IMR-90 (cell line): ENCODE measurements around the gene GOLT1A. TPM values are rescaled to one million over a fixed set of nuclear protein-coding genes. Genes with fewer than 3 reads are reported as not detected.

Source experiments
- ATAC-seq: fragments of 200-7000 bp; cut with Tn5 transposase; 2 replicates; pipeline ENCODE4 v1.9.1; 2020; ENCODE audit warnings: low read depth, mild to moderate bottlenecking, moderate library complexity
- BruUV-seq: library from RNA; stranded (reverse); fragments of 400-500 nt; replicated peaks from 2 replicates; lab custom pipeline; 2021; lab: Mats Ljungman, UMichigan
- CTCF ChIA-PET: fragments of 300-600 bp; formaldehyde crosslinking; extraction: SDS; loops from one replicate; lab custom pipeline; 2021; ENCODE audit warnings: antibody characterized with exemption; lab: Yijun Ruan, JAX
- POLR2A ChIA-PET: fragments of 300-600 bp; sonication (Branson Sonifier 250); formaldehyde crosslinking; loops from one replicate; lab custom pipeline; 2022; ENCODE audit warnings: antibody characterized with exemption; ENCODE audit not compliant: unreplicated experiment; lab: Charles Lee
- DNase-seq: peaks from one replicate; pipeline ENCODE4 v3.0.0; 2013
- H2AFZ ChIP-seq: replicated peaks from 2 replicates; pipeline ENCODE3; 2013; ENCODE audit warnings: low read length, mild to moderate bottlenecking; ENCODE audit not compliant: poor library complexity
- H2AK5ac ChIP-seq: 2 replicates; pipeline ENCODE4 v1.6.1; 2013; ENCODE audit warnings: low read depth, low read length, inconsistent platforms
- H2AK9ac ChIP-seq: replicated peaks from 2 replicates; pipeline ENCODE3; 2013; ENCODE audit warnings: mild to moderate bottlenecking, low read depth, low read length, moderate library complexity; ENCODE audit not compliant: poor library complexity
- H2BK120ac ChIP-seq: 2 replicates; pipeline ENCODE4 v1.6.1; 2013; ENCODE audit warnings: low read depth, low read length, inconsistent platforms
- H2BK15ac ChIP-seq: 3 replicates; pipeline ENCODE4 v1.6.1; 2013; ENCODE audit warnings: low read depth, low read length, inconsistent platforms
- H2BK20ac ChIP-seq: 2 replicates; pipeline ENCODE4 v1.6.1; 2013; ENCODE audit warnings: low read depth, mild to moderate bottlenecking, inconsistent platforms, low read length, moderate library complexity
- H2BK5ac ChIP-seq: 2 replicates; pipeline ENCODE4 v1.6.1; 2013; ENCODE audit warnings: mild to moderate bottlenecking, low read depth, low read length, inconsistent platforms; ENCODE audit not compliant: poor library complexity, severe bottlenecking
- H3K14ac ChIP-seq: replicated peaks from 2 replicates; pipeline ENCODE4 v1.6.1; 2013; ENCODE audit warnings: low read depth, low read length, inconsistent platforms
- H3K18ac ChIP-seq: 2 replicates; pipeline ENCODE4 v1.6.1; 2013; ENCODE audit warnings: low read depth, low read length, control low read depth
- H3K23ac ChIP-seq: 2 replicates; pipeline ENCODE4 v1.6.1; 2013; ENCODE audit warnings: low read depth, low read length, inconsistent platforms
- H3K27ac ChIP-seq: 2 replicates; pipeline ENCODE4 v1.5.1; 2013; ENCODE audit warnings: mild to moderate bottlenecking, control low read depth, low read length; ENCODE audit not compliant: insufficient read depth
- H3K27me3 ChIP-seq: 2 replicates; pipeline ENCODE4 v1.6.1; 2013; ENCODE audit warnings: low read length; ENCODE audit not compliant: control insufficient read depth, insufficient read depth
- H3K36me3 ChIP-seq: 2 replicates; pipeline ENCODE4 v1.6.1; 2013; ENCODE audit warnings: low read length, mixed read lengths; ENCODE audit not compliant: control insufficient read depth, insufficient read depth
- H3K4ac ChIP-seq: 2 replicates; pipeline ENCODE4 v1.6.1; 2013; ENCODE audit warnings: low read depth, low read length, inconsistent platforms
- H3K4me1 ChIP-seq: 2 replicates; pipeline ENCODE4 v1.6.1; 2013; ENCODE audit warnings: low read length, mixed read lengths; ENCODE audit not compliant: control insufficient read depth, insufficient read depth
- H3K4me2 ChIP-seq: 2 replicates; pipeline ENCODE4 v1.6.1; 2013; ENCODE audit warnings: low read depth, mild to moderate bottlenecking, control low read depth, low read length, moderate library complexity
- H3K4me3 ChIP-seq: 2 replicates; pipeline ENCODE4 v1.5.1; 2013; ENCODE audit warnings: low read depth, mild to moderate bottlenecking, control low read depth, low read length, moderate library complexity; ENCODE audit not compliant: insufficient read depth
- H3K56ac ChIP-seq: 2 replicates; pipeline ENCODE4 v1.6.1; 2013; ENCODE audit warnings: low read length, inconsistent platforms; ENCODE audit not compliant: insufficient read depth; ENCODE audit errors: extremely low read depth
- H3K79me1 ChIP-seq, 2 experiments: 2 replicates each; pipeline ENCODE4 v1.6.1; 2013; ENCODE audit warnings: low read length in 2 of 2, inconsistent platforms in 1 of 2, low read depth in 1 of 2
- H3K9ac ChIP-seq: 2 replicates; pipeline ENCODE4 v1.6.1; 2013; ENCODE audit warnings: low read depth, low read length, control low read depth
- H3K9me1 ChIP-seq: 2 replicates; pipeline ENCODE4 v1.6.1; 2013; ENCODE audit warnings: low read length, inconsistent platforms; ENCODE audit not compliant: insufficient read depth
- H3K9me3 ChIP-seq: 2 replicates; pipeline ENCODE4 v1.6.1; 2013; ENCODE audit warnings: low read length; ENCODE audit not compliant: control insufficient read depth, insufficient read depth
- H4K20me1 ChIP-seq: 2 replicates; pipeline ENCODE4 v1.6.1; 2013; ENCODE audit warnings: low read length, inconsistent platforms; ENCODE audit not compliant: insufficient read depth
- H4K5ac ChIP-seq: 2 replicates; pipeline ENCODE4 v1.6.1; 2013; ENCODE audit warnings: mild to moderate bottlenecking, low read depth, low read length, control low read depth
- H4K8ac ChIP-seq, 2 experiments: 2 replicates each; pipeline ENCODE4 v1.6.1; 2013; ENCODE audit warnings: low read depth in 2 of 2, low read length in 2 of 2, control low read depth in 1 of 2, inconsistent platforms in 1 of 2
- H4K91ac ChIP-seq: 2 replicates; pipeline ENCODE4 v1.6.1; 2013; ENCODE audit warnings: low read depth, low read length, inconsistent platforms; ENCODE audit not compliant: insufficient read depth
- BHLHE40 ChIP-seq: fragments of 150-350 bp; IDR thresholded peaks from 2 replicates; pipeline ENCODE4 v1.6.1; 2016; ENCODE audit warnings: mild to moderate bottlenecking, low read depth, low read length
- CEBPB ChIP-seq: IDR thresholded peaks from 2 replicates; pipeline ENCODE4 v1.6.1; 2012; ENCODE audit warnings: low read depth, low read length, improper control_type of control experiment
- CHD1 ChIP-seq: IDR thresholded peaks from 2 replicates; pipeline ENCODE4 v1.6.1; 2012; ENCODE audit warnings: low read depth, low read length, improper control_type of control experiment
- MAFK ChIP-seq: IDR thresholded peaks from 2 replicates; pipeline ENCODE4 v1.6.1; 2012; ENCODE audit warnings: low read depth, low read length, improper control_type of control experiment
- MAZ ChIP-seq: IDR thresholded peaks from 2 replicates; pipeline ENCODE4 v1.6.1; 2012; ENCODE audit warnings: low read depth, mild to moderate bottlenecking, low read length, improper control_type of control experiment, moderate library complexity, borderline replicate concordance
- MXI1 ChIP-seq: IDR thresholded peaks from 2 replicates; pipeline ENCODE4 v1.6.1; 2012; ENCODE audit warnings: low read depth, mild to moderate bottlenecking, low read length, moderate library complexity, borderline replicate concordance
- POLR2A ChIP-seq: IDR thresholded peaks from 2 replicates; pipeline ENCODE4 v1.6.1; 2012; ENCODE audit warnings: mild to moderate bottlenecking, low read depth, low read length
- RAD21 ChIP-seq: IDR thresholded peaks from 2 replicates; pipeline ENCODE4 v1.6.1; 2012; ENCODE audit warnings: low read length, improper control_type of control experiment
- RCOR1 ChIP-seq: IDR thresholded peaks from 2 replicates; pipeline ENCODE4 v1.6.1; 2012; ENCODE audit warnings: mild to moderate bottlenecking, low read length, improper control_type of control experiment; ENCODE audit not compliant: insufficient replicate concordance
- RFX5 ChIP-seq: IDR thresholded peaks from 2 replicates; pipeline ENCODE4 v1.8.0; 2012; ENCODE audit warnings: low read depth, mild to moderate bottlenecking, low read length, moderate library complexity
- SMC3 ChIP-seq: fragments of 150-350 bp; IDR thresholded peaks from 2 replicates; pipeline ENCODE4 v1.6.1; 2016; ENCODE audit warnings: low read depth, mild to moderate bottlenecking, antibody characterized with exemption, low read length, moderate library complexity
- USF2 ChIP-seq: fragments of 150-350 bp; IDR thresholded peaks from 2 replicates; pipeline ENCODE4 v1.6.1; 2017; ENCODE audit warnings: mild to moderate bottlenecking, antibody characterized with exemption, low read length, low read depth
- WGBS, 2 experiments: methylation state at CpG; one replicate each; pipeline versions ENCODE4 v1.1.5 to v1.1.7; 2013; ENCODE audit warnings: missing lambda C conversion rate in 2 of 2; ENCODE audit not compliant: insufficient read length in 1 of 2; ENCODE audit errors: extremely low coverage in 2 of 2; 5-methylcytosine and 5-hydroxymethylcytosine counted together
- dilution Hi-C: fragments of 300-500 bp; cut with HindIII; formaldehyde crosslinking; loops from one replicate; pipeline ENCODE4 v1.14.3; 2018; ENCODE audit warnings: low sequenced_read_pairs; ENCODE audit not compliant: unreplicated experiment
- in situ Hi-C: fragments of 300-500 bp; cut with MboI; formaldehyde crosslinking; loops from 3 replicates; pipeline ENCODE4 v1.14.3; 2019; ENCODE audit warnings: low sequenced_read_pairs, inconsistent platforms, mixed read lengths
- intact Hi-C: fragments of 100-400 bp; cut with micrococcal nuclease; formaldehyde crosslinking; loops from 2 replicates; pipeline ENCODE4 v1.10.0; 2022
- polyA plus RNA-seq, 3 experiments: library from polyadenylated mRNA; depleted of rRNA; stranded (reverse); fragments of >200 nt; gene quantifications; 2 replicates each; pipeline ENCODE4 v1.2.3, GENCODE V29; 2012; ENCODE audit warnings: low replicate concordance in 1 of 3
- total RNA-seq: library from RNA; depleted of rRNA; stranded (reverse); fragments of >200 nt; gene quantifications from 2 replicates; pipeline ENCODE4 v1.2.3, GENCODE V29; 2012
- TF ChIP-seq, protein P1 (sequence below): fragments of 150-350 bp; IDR thresholded peaks from 2 replicates; pipeline ENCODE4 v1.6.1; 2016; ENCODE audit warnings: low read depth, mild to moderate bottlenecking, low read length, moderate library complexity, borderline replicate concordance
- TF ChIP-seq, protein P2 (sequence below): conservative IDR thresholded peaks from 2 replicates; pipeline ENCODE4 v1.5.1; 2012; ENCODE audit warnings: mild to moderate bottlenecking, low read depth, low read length, improper control_type of control experiment

The GOLT1A gene
- total and polyA plus RNA-seq, 2 of the 4 experiments (the other 2 are of a cell fraction): 0.32 TPM; not detected in 1

DNA sequence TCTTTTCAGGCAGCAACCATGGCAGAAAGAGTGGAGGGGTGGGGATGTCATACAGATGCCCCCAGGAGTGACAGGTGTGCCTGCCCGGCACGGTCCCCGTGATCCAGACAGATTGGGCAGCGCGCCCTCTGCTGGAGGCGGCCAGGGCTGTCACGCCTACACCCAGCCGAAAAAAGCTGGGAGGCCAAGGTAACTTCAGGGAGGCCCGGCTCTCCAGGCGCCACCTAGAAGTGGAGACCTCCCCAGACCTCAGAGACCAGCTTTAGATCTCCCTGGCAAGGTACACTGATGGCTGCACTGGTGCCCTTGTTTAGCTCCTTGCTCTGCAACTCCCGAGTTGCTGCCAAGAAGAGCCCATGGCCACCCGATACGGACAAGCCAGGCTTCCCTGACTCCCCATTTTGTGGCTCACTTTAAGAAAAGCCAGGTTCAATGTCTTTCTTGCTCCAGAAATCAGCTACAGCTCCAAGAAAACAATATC lies 6.6 kb downstream of the GOLT1A start:
- H4K8ac ChIP-seq: peak overlapping the region; percentile 53 to 72; a peak in 2 of 4 replicates
- dilution Hi-C loops (no loop called here), intact Hi-C loops (loop anchor here (1.0 to 2.0 kb wide), 2 partner anchors 45 to 346 kb away; partner anchors contain the start of gene SNRPE), in situ Hi-C loops (loop anchor here (5.0 kb wide), 1 partner anchor 40 kb away; the partner anchor contains the start of gene REN)
- peaks cover 3% of the 10 kb centered on the region; the same call in 1 of the 2 replicates for H3K4me1 ChIP-seq
- WGBS, 2 experiments: 3% methylated on average over 10 of the region's 13 CpGs; no CpG with 5 or more reads in 1 of the 2 experiments
- H2AK5ac ChIP-seq: peak overlapping the region; percentile 80; the same call in 1 of the 2 replicates
- peaks cover 11% of the 10 kb centered on the region; the same call in 1 of the 2 replicates for H3K9me1 ChIP-seq
- no peak overlapping the region for H3K56ac ChIP-seq
- TF ChIP-seq POLR2A (no peak), BHLHE40 (0 out of 2 replicates have a peak, but pooled peaks have one; percentile 34), RAD21 (peak; percentile 68), MAFK (no peak), USF2 (no peak), MXI1 (no peak), CHD1 (no peak), RFX5 (no peak), RCOR1 (no peak), CEBPB (no peak), MAZ (no peak), SMC3 (peak; percentile 82)
- TF ChIP-seq, protein P1, sequence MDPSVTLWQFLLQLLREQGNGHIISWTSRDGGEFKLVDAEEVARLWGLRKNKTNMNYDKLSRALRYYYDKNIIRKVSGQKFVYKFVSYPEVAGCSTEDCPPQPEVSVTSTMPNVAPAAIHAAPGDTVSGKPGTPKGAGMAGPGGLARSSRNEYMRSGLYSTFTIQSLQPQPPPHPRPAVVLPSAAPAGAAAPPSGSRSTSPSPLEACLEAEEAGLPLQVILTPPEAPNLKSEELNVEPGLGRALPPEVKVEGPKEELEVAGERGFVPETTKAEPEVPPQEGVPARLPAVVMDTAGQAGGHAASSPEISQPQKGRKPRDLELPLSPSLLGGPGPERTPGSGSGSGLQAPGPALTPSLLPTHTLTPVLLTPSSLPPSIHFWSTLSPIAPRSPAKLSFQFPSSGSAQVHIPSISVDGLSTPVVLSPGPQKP: no peak
- TF ChIP-seq, protein P2, sequence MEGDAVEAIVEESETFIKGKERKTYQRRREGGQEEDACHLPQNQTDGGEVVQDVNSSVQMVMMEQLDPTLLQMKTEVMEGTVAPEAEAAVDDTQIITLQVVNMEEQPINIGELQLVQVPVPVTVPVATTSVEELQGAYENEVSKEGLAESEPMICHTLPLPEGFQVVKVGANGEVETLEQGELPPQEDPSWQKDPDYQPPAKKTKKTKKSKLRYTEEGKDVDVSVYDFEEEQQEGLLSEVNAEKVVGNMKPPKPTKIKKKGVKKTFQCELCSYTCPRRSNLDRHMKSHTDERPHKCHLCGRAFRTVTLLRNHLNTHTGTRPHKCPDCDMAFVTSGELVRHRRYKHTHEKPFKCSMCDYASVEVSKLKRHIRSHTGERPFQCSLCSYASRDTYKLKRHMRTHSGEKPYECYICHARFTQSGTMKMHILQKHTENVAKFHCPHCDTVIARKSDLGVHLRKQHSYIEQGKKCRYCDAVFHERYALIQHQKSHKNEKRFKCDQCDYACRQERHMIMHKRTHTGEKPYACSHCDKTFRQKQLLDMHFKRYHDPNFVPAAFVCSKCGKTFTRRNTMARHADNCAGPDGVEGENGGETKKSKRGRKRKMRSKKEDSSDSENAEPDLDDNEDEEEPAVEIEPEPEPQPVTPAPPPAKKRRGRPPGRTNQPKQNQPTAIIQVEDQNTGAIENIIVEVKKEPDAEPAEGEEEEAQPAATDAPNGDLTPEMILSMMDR: peak; percentile 82
- no peak overlapping the region for H4K5ac ChIP-seq
- H4K20me1 ChIP-seq: no peaks in the 10 kb centered on the region
- H2BK15ac ChIP-seq: no peak overlapping the region
- no peaks in the 10 kb centered on the region for H3K9me3 ChIP-seq
- peak overlapping the region; percentile 81 for H2AFZ ChIP-seq
- no peak overlapping the region; the same call in 1 of the 2 replicates for H3K9ac ChIP-seq
- no peak overlapping the region for H2AK9ac ChIP-seq
- no peak overlapping the region for H3K4ac ChIP-seq
- no peak overlapping the region for H4K91ac ChIP-seq
- H3K14ac ChIP-seq: no peak overlapping the region
- no peak overlapping the region for H3K23ac ChIP-seq
- ChIA-PET CTCF (interaction anchor here (0.5 to 3.0 kb wide), 26 partner anchors 9 to 165 kb away, joined by 3 to 32 read pairs (median 4); partner anchors contain the start of genes ETNK2, PLEKHA6 and REN), POLR2A (no interaction called here)
- no peak overlapping the region for H3K4me3 ChIP-seq
- no peak overlapping the region for H2BK5ac ChIP-seq
- no peaks in the 10 kb centered on the region; the same call in 1 of the 2 replicates for H3K27me3 ChIP-seq
- no peak overlapping the region for H3K27ac ChIP-seq
- peak overlapping the region; percentile 53; the same call in 1 of the 2 replicates for H2BK20ac ChIP-seq
- DNase-seq (no peak), ATAC-seq (peak; percentile 97)
- no peaks in the 10 kb centered on the region for H3K36me3 ChIP-seq
- peak overlapping the region; percentile 65; the same call in 1 of the 2 replicates for H2BK120ac ChIP-seq
- H3K79me1 ChIP-seq: no peaks in the 10 kb centered on the region
- no peak overlapping the region for H3K18ac ChIP-seq
- H3K4me2 ChIP-seq: no peak overlapping the region
- no TSS peak for BruUV-seq
